OCI-LY3 (cell line): ENCODE results near the gene ETHE1.

Source experiments
- H2AFZ ChIP-seq: fragments of 200-600, 300-600 bp; shearing (Covaris generic); 2 replicates; pipeline ENCODE4 v1.6.0; 2014; ENCODE audit warnings: antibody characterized with exemption, low read depth, low read length
- H3K27ac ChIP-seq: fragments of 200-600, 300-600 bp; sonication (generic); 2 replicates; pipeline ENCODE4 v1.5.1; 2014; ENCODE audit warnings: mild to moderate bottlenecking, low read length, moderate library complexity, mixed read lengths
- H3K27me3 ChIP-seq: fragments of 200-600, 300-600 bp; sonication (generic); 2 replicates; pipeline ENCODE4 v1.6.1; 2014; ENCODE audit warnings: low read depth, low read length, mixed read lengths
- H3K36me3 ChIP-seq: fragments of 200-600, 300-600 bp; sonication (generic); replicated peaks from 2 replicates; pipeline ENCODE3; 2014; ENCODE audit warnings: low read depth, low read length, mixed read lengths
- H3K4me1 ChIP-seq: fragments of 300-600, 200-600 bp; sonication (generic); 2 replicates; pipeline ENCODE4 v1.6.1; 2014; ENCODE audit warnings: low read length, mixed read lengths
- H3K4me2 ChIP-seq: fragments of 200-600, 300-600 bp; sonication (generic); 2 replicates; pipeline ENCODE4 v1.6.1; 2014; ENCODE audit warnings: low read length, mixed read lengths
- H3K4me3 ChIP-seq: fragments of 300-600, 200-600 bp; sonication (generic); 2 replicates; pipeline ENCODE4 v1.5.1; 2014; ENCODE audit warnings: antibody characterized with exemption, mild to moderate bottlenecking, low read length, moderate library complexity
- H3K79me2 ChIP-seq: fragments of 300-600, 200-600 bp; shearing (Covaris generic); 2 replicates; pipeline ENCODE4 v1.6.1; 2014; ENCODE audit warnings: mild to moderate bottlenecking, low read length, mixed read lengths
- H3K9ac ChIP-seq: fragments of 300-600, 200-600 bp; shearing (Covaris generic); 2 replicates; pipeline ENCODE4 v1.6.0; 2014; ENCODE audit warnings: mild to moderate bottlenecking, low read length, moderate library complexity
- H3K9me3 ChIP-seq: fragments of 200-600, 300-600 bp; shearing (Covaris generic); 2 replicates; pipeline ENCODE4 v1.6.1; 2014; ENCODE audit warnings: low read length, mixed read lengths; ENCODE audit not compliant: insufficient read depth
- H4K20me1 ChIP-seq: fragments of 200-600, 300-600 bp; sonication (generic); 2 replicates; pipeline ENCODE4 v1.6.1; 2016; ENCODE audit warnings: low read length, mixed read lengths; ENCODE audit not compliant: insufficient read depth
- CTCF ChIP-seq: fragments of 200-600, 300-600 bp; sonication (generic); IDR thresholded peaks from 2 replicates; pipeline ENCODE4 v1.5.1; 2014; ENCODE audit warnings: antibody characterized with exemption, low read length, low read depth
- EZH2phosphoT487 ChIP-seq: fragments of 200-600 bp; shearing (Covaris generic); IDR thresholded peaks from 2 replicates; pipeline ENCODE4 v1.6.1; 2018; ENCODE audit warnings: antibody characterized with exemption, mixed run types, low read depth

Gene ETHE1

DNA sequence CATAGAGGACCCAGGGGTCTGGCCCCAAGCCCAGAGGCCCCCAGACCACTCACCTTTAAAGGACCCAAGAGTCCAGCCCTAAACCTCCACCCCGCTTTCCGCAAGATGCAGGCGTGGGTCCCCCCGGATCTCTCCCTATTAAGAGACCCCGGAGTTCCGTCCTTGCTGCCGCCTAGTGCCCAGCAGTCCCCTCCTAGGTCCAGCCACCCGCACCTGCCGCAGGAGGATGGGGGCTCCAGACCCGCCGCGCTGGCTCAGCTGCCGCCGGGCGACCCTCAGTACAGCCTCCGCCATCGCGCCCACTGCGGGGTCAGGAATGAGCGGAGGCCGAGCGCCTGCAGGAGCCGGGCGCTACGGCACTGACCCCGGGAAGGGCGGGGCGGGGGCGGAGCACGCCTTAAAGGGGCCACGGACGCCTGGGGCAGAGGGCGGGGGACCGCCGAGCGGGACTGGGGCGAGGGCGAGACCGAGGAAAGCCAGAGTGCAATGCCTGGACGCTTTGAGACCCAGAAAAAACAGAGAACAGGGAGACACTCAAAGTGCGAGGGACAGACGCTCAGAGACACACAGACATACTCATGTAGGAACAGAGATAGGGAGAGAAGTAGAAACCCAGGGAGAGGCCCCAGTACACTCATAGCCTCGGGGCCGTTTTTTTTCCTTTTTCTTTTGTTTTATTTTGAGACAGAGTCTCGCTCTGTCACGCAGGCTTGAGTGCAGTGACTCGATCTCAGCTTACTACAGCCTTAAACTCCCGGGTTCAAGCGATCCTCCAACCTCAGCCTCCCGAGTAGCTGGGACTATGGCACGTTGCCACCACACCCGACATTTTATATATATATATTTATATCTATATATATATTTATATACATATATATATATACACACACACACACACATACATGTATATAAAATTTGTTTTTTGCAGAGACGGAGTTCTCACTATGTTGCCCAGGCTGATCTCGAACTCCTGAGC lies at the start of gene ETHE1:
Gene ETHE1, minus strand, starts transcription at position 318 of the 976 bp plus-strand sequence. Its CDS starts 24 bp downstream, at position 294.
- H3K36me3 ChIP-seq, result no peaks in the 10 kb centered on the region
- H3K27ac ChIP-seq, result peak within 1 kb of the TSS; percentile 10; the same call in 1 of the 2 replicates
- no peak for TF ChIP-seq EZH2phosphoT487
- no peak; the same call in 1 of the 2 replicates for TF ChIP-seq CTCF
- no peaks in the 10 kb centered on the region for H3K79me2 ChIP-seq
- H3K4me2 ChIP-seq, result peak within 1 kb of the TSS; percentile 88
- H3K4me1 ChIP-seq, result peaks cover 23% of the 10 kb centered on the region
- H3K9ac ChIP-seq, result peak within 1 kb of the TSS; percentile 73
- peak within 1 kb of the TSS; percentile 77 for H2AFZ ChIP-seq
- no peaks in the 10 kb centered on the region for H3K27me3 ChIP-seq
- no peaks in the 10 kb centered on the region for H3K9me3 ChIP-seq
- H4K20me1 ChIP-seq, result no peaks in the 10 kb centered on the region
- peak within 1 kb of the TSS; percentile 81 for H3K4me3 ChIP-seq

DNA sequence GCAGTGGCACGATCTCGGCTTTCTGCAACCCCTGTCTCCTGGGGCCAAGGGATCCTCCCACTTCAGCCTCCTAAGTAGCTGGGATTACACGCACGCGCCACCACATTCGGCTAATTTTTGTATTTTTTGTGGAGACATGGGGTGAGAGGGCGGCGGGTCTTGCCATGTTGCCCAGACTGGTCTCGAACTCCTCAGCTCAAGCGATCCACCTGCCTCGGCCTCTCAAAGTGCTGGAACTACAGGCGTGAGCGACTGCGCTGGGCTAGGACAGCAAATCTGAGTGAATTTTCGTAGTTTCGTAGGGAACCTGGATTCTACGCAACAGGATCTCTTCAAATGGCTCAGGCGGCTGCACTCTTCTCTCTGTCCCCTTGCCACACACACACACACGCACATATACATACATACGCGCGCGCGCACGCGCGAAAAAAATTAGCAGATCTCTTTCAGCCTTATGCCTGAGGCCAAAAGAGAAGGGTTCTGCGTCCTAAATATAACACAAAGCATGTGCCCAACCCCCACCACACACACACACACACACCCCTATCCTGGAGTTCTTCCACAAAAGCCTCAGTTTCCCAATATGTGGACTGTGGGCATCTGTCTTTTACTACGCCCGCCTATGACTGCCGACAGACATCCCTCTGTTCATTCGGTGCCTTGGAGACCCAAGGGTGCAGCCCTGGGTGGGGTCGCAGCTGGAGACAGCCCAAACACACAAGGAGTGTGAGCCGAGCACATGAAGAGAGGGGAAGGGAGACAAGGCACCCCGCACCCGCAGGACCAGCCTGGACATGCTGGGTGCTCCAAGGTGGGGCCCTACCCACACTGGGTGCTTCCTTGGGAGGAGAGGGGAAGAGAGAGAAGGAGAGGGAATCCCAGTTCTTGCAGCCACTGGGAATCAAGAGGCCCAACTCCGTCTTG lies 49.2 kb upstream of the ETHE1 start:
- Histone ChIP-seq H3K27ac (no peak overlapping the region), H2AFZ (peak overlapping the region; percentile 79; the same call in 1 of the 2 replicates), H3K4me3 (peak overlapping the region; percentile 99), H3K4me2 (peak overlapping the region; percentile 61), H3K36me3 (no peaks in the 10 kb centered on the region), H3K4me1 (peaks cover 9% of the 10 kb centered on the region), H3K9me3 (no peaks in the 10 kb centered on the region), H3K27me3 (no peaks in the 10 kb centered on the region; the same call in 1 of the 2 replicates), H4K20me1 (no peaks in the 10 kb centered on the region), H3K9ac (peak overlapping the region; percentile 31), H3K79me2 (peaks cover 10% of the 10 kb centered on the region)
- no peak for TF ChIP-seq CTCF
- no peak for TF ChIP-seq EZH2phosphoT487

DNA sequence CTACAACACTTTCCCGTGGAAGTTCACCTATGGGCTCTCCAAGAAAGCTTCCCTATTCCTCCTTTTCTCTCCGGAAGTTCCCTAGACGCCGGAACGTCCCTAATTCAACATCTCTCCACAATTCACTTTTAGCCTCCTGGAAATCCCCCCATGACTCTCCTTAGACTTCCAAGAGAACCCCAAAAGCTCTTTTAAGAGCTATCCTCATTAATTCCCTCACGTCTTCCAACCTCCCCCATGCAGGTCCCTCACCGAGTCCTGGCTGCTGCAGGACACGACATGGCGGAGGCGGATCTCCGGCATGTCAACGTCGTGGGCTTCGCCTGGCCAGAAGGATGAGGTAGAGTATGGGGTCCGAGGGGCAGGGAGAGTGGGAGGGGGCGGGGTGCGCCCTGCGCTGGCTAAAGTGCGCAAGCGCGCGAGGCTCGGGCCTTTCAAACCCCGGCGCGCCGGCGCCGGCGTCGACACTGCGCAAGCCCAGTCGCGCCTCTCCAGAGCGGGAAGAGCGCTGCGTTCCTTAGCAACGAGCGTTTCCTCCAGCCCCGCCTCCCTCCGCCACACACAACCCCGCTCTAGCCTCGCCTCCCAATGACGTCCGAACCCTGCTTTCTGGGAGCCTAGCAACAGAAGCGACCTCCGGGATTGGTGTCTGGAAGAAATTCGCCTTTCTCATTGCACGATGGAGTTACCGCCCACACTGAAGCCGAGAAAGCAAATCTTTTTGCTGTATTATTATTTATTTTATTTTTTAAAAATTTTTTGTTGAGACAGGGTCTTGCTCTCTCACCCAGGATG lies 48.4 kb upstream of the ETHE1 start, which contains the start of the genes PINLYP and XRCC1:
Gene PINLYP, plus strand, starts transcription at position 646 of the 795 bp plus-strand sequence. CDS start 1,391 bp downstream, outside the sequence.
Gene XRCC1, minus strand, starts transcription at position 372 of the 795 bp plus-strand sequence. Its CDS starts 69 bp downstream, at position 303.
- TF ChIP-seq EZH2phosphoT487, result no peak
- no peak for TF ChIP-seq CTCF
- Histone ChIP-seq H3K4me1 (peaks cover 9% of the 10 kb centered on the region), H4K20me1 (no peaks in the 10 kb centered on the region), H3K9me3 (no peaks in the 10 kb centered on the region), H3K27me3 (no peaks in the 10 kb centered on the region; the same call in 1 of the 2 replicates), H3K27ac (peak within 1 kb of the TSS; percentile 51), H3K4me2 (peak within 1 kb of the TSS; percentile 94), H3K4me3 (peak within 1 kb of the TSS; percentile 99), H2AFZ (peak within 1 kb of the TSS; percentile 95), H3K79me2 (peaks cover 10% of the 10 kb centered on the region), H3K9ac (peak within 1 kb of the TSS; percentile 100), H3K36me3 (no peaks in the 10 kb centered on the region)
